Stimulated activated CD8-positive, alpha-beta memory T cell treated with anti-CD3 and anti-CD28 coated beads, Interleukin-12 subunit alpha, Interleukin-12 subunit beta, amount 100 ng/mL, for 24 hours (primary cell): ENCODE measurements around the gene YTHDC1.

Source experiments
- DNase-seq: peaks from one replicate; pipeline ENCODE4 v3.0.0-alpha.2; 2020; ENCODE audit errors: extremely low read depth

Gene YTHDC1

DNA sequence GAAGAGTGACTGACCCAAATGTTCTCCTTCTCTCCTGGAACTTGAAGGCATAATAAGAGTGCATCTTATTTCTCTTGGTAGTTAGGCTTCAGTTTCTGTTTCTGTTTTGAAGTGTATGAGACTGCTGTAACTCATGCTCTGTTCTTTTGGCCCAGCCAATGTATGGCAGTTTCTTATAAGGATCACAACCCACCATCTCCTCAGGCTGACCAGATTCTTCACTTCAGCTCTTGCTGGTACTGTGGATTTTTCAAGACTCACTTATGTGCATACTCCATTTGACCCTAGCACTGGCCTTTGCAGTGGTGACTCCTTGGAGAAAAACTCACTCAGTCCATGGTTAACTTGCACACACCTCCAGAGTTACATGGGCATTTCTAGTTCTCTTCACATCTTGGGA lies 9.6 kb upstream of the YTHDC1 start:
- no peak for DNase-seq

DNA sequence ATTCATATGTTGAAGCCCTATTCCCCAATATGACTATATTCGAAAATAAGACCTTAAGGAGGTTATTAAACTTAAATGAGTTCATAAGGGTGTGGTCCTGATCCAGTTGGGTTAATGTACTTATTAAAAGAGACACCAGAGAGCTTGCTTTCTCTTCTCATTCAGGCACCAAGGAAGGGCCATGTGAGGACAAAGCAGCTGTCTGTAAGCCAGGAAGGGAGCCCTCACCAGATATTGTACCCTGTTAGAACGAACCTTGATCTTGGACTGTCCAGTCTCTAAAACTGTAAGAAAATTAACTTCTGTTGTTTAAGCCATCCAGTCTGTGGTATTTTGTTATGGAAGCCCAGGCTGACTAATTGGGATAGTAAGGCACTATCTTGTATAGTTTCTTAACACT lies 9.1 kb upstream of the YTHDC1 start:
- DNase-seq, result no peak

DNA sequence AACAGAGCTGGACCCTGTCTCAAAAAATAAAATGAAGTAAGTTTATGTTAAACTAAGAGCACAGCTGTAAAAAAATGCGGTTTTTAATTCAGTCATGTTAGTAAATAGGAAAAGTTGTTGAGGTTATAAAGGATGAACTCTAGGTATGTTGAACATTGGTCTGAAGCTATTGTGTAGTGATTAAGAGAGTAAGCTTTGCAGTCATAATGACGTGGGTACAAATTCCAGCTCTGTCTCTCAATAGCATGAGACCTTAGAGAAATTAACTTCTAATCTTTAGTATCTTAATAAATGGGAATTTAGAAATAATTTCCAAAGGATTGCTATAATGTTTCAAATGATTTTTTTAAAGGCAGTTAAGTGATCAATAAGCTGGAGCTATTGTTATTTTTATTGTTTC lies 2.9 kb upstream of the YTHDC1 start:
- DNase-seq, result no peak

DNA sequence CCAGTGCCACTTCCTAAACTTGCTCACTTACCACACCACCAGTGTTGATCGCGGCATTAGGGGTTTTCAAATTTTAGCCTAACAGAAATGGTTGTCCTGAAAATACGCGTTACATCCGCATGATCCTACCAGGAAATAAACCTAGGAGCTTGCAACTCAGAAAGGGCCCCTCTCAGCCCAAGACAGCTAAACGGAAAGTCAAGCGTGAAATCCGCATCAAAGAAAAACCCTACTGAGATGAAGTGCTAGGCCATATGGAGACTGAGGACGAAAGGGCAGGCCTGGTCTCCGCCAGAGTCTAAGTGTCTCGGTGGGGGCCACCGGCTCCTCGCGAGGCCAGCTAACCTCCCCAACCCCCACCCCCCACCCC lies 626 bp downstream of the YTHDC1 start:
- DNase-seq, result no peak

DNA sequence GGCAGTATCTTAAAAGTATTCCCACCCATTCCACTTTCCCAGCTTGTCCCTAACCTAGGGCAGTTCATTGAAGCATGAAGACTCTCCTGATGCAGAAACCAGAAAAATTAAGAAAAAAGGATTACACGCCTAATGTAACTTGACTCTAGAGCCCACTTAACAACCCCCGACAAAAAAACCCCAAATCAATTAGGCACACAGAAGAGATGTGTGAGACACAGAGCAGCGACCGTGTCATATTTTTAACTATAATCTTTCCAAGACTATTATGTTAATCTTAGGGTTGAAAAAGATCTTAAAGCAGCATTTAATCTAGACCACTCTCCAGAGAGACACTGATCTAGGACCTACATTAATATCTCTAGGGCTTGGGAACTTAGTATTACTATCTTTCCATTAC lies 1.3 kb downstream of the YTHDC1 start:
- DNase-seq, result no peak

DNA sequence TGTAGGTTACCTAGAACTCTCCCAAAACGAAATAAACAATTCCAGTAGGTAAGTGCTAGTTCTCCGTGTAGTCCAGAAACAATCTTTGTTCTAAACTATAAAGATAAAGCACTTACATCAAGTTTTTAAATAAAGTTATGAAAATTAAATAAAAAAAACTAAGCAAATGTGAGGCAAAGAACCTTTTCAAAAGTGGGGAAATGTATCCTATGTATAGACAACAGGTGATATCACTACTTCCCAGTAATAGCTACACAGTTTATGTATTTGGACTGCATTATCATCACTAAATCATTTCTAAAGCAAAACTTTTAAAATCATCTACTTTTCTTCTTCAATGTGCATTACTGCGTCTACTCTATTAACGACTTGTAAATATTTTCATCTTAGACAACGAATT lies 2.0 kb downstream of the YTHDC1 start:
- DNase-seq, result no peak

DNA sequence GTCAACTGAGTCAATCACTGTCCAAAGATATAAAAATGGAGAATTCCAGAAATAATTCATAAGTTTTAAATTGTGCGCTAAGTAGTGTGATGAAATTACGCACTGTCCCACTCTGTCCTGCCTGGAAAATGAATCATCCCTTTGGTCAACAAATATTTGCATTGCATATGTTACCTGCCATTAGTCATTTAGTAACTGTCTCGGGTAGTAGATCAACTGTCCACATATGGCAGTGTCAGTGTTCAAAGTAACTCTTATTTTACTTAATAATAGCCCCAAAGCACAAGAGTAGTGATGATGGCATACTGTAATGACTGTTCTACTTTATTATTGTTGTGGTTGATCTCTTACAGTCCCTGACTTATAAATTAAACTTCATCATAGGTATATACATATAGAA lies 3.4 kb downstream of the YTHDC1 start:
- DNase-seq, result no peak

DNA sequence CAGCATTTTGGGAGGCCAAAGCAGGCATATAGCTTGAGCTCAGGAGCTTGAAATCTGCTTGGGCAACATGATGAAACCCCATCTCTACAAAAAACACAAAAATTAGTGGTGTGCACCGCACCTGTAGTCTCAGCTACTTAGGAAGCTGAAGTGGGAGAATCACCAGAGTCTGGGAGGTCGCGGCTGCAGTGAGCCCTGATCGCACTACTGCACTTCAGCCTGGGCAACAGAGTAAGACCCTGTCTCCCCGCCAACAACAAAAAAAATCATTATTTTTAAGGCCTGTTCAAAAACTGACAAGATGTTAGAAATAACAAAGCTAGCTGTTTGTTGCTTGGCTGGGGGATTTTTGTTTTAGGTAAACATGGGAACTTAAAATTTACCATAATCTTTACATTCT lies 5.1 kb downstream of the YTHDC1 start:
- DNase-seq, result no peak

DNA sequence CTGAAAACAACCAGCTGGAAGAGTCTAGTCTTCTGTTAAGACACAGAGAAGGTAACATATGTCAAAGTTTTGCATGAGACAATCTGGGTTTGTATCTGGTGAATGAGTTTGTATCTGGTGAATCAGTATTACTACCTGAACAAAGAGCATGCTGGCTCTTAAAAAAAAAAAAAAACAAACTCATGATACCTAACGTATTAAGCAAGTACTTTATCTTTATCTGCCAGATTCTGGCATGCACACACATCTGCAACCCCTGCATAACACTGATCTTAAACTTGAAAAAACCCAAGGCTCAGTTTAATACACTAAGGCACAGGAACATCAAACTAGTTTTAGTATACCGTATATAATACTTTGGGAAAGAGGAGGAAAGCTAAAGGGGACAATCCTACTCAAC lies 5.8 kb downstream of the YTHDC1 start:
- DNase-seq, result no peak

DNA sequence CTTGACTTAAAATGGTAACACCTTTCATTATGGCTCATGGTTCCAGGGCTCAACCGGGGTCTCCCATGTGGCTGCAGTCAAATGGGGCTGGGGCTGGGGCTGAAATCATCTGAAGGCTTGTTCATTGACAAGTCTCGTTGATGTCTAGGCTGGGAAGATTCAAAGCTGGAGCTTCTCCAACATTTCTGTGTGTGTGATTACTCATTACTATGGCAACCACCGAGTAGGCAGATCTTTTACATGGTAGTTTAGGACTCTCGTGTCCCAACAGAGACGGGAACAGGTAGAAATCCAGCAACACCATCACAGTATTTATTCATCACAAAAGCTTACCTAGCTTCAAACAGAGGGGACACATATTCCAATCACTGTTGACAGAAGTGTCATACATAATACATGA lies 7.8 kb downstream of the YTHDC1 start:
- DNase-seq, result no peak

DNA sequence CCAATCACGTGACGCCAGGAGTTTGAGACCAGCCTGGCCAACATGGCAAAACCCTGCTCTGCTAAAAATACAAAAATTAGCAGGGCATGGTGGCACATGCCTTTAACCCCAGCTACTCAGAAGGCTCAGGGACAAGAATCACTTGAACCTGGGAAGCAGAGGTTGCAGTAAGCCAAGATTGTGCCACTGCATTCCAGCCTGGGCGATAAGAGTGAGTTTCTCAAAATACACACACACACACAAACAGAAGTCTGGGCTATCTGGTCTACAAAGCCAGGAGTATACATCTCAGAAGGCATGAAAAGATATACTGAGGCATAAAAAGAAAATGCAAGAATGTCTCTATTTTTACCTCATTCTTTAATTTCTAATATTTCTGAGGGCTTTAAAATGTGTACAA lies 11.3 kb downstream of the YTHDC1 start:
- no peak for DNase-seq

DNA sequence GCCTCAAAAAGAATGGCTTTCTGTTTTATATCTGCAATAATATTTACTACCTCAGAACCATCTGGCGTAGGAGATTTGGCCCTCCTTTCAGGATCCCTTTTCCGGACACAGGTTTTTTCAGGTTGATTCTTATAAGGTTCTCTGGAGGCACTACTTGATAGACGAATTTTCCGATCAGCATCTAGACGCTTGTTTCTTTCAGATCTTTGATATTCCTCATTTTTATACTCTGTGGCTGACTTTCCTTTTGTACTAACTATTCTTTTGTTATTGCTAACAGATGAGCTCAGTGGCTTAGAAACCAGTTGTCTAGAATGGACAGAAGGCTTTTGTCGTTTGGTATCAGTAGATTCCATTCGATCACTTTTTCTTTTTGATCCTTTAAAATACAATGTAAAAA lies 12.4 kb downstream of the YTHDC1 start:
- DNase-seq, result no peak

DNA sequence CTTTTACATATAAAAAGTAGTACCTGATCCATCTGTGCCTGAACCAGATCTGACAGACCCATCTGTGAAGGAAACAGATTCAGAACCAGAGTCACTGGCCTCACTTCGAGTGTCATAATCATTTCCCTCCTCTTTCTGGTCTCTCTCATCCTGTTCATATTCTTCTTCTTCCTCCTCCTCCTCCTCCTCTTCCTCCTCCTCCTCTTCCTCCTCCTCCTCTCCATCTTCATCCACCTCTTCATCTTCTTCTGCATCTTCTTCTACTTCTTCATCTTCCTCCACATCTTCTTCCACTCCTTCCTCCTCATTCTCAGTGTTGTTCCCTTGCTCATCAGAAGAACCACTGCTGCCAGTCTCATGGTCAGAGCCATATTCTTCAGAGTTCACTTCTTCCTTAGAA lies 12.9 kb downstream of the YTHDC1 start:
- DNase-seq, result no peak

DNA sequence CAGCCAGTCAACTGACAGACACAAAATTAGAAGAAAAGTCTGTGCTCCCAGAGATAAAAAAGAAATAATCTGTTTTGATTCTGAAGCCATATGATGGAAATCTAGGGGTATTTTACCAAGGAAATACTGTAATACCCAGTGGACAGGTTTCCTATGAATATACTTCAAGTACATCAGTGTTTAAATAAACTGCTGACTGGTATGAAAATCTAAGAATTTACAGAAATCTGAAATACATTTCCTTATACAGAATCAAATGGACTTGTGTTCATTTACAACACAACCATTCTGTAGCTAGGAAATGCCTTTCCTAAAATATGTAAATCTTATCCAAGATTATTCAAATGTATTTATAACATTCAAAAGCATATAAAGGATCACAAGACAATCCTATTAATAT lies 13.4 kb downstream of the YTHDC1 start:
- no peak for DNase-seq

DNA sequence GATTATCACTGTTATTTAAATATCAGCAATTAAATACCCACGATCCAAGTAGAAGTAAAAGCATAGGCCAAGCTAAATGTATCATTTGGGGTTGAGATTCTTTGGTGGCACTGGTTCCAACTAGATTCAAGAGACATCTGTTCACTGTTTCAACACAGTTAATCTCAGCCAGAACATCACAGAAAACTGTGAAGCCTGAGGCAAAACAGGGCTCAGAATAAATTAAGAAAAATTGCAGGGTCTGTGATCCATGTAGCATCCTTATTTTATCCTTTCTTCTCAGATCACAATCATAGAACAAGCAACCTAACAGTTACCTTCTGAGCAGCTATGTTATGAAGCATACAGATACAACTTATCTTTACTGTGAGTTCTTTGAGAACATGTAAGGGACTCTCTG lies 23.7 kb downstream of the YTHDC1 start:
- DNase-seq, result no peak

DNA sequence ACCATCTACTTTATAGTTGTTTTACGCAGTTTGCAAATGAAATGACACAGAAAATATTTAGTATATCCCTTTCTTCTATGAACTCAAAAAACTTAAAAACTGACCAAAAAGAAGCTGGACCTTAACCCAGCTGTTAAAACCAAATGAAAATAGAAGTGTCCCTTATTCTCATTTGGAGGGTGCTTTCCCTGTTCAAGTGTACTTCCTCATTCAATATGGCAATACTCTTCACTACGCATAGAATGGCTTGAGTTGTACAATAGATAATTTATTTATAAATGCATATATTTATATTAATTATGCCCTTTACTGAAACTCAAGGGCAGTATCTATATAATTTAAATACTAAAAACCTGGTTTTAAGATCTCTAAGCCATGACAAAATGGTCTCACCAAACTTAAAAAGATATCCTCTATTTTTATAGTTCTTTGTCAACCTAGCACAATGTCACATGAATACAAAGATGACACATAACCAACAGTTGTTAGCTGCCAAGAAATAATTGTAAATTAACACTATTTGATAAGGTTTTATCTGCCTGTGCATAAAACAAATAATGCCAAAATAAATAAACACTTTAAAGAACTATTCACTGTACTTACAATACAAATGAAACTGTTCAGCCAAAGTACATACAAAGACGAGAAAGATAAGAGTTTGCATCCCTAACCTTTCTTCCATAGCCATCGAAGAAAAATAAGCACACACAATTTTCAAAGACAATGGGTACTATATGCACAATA lies 25.2 kb downstream of the YTHDC1 start:
- no peak for DNase-seq

DNA sequence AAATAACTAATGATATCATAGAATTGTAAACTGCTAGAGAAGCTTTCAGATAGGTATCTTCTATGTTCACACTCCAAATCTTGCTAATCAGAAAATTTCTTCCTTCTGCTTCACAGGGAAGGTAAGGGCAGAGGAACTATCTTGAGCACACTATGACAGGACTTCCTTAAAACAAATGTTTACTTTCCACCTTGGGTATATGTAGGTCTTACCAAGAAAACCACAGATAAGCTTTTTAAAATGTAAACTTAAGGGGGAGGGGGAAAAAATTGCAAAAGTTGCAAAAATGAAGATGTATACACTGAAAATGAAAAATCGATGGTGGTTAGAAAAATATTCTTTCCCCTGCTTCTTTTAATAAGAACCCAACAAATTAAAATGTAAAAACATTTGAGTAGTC lies 30.9 kb downstream of the YTHDC1 start:
- no peak for DNase-seq

DNA sequence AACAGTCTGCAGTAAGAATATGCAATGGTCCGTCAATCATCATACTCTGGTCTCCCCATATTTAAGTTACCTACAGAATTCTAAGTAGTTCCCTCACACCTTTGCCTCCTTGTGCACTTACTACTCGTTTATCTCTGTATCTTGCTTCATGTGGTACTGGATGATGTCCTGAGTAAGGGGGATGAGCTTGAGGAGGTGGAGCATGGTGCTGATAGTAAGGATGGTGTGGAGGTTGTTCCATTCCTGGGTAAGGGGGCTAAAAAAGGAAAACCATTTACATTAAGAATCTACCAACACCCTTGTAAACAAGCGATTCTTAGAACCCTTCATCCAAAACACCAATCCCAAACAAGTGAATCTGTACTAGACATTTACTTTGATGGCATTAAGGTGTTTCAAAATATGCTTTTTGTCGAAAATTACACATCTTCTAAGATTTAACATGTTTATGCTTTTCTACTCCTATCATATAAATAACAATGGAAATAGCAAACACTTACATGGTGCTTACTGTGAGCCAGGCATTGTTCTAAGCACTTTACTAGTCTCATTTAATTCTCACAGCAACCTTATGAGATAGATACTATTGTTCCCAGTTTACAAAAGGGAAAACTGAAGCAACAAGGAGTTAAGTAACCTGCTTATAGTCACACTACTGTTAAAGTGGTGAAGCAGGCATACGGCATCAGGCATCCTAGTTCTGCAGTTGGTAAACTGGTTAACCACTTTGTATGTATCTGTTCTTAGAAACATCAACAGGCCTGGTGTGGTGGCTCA lies 33.5 kb downstream of the YTHDC1 start:
- no peak for DNase-seq

DNA sequence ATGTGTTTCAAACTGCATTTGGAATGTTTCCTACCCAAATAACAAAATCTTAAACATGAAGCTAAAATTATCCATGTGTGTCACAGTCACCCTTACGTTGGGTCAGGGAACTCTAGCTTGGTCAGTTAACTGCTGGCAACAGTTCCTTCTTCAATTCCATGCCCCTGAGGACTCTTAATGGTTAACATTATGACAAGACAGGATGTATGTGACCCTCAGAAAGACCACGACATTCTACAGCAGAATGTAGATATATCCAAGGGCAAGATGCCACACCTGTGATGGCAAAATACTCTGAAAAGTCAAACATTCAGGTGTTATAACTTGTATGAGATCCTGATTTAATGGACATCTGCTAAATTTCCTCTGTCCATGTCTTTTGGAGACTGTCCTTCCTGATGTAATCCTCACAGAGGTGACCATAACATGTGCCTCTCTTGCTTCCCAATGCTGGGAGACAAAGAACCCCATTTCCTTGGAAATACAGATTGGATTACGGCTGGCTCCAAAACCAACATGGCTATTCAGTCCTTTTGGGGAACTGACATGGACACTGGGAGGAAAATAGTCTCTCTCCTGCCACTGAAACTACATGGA lies 39.1 kb downstream of the YTHDC1 start:
- no peak for DNase-seq

DNA sequence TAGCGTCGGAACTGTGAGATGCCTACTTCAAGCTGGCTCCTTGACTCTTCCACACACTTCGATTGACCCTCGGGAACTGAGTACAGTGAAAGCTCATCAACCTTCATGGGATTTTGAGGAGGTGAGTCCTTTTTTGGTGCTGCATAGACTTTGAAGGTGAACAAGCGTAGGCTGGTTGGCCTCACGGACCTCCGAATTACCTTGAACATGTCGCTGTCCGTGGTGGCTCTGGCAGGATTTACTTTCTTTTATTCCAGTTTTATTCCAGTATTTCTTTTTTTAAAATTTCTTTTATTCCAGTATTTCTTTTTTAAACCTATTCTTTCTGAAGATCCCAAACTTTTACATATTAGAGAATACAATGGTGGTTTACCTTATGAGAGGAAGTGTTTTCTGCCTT lies 45.2 kb downstream of the YTHDC1 start:
- DNase-seq, result no peak

DNA sequence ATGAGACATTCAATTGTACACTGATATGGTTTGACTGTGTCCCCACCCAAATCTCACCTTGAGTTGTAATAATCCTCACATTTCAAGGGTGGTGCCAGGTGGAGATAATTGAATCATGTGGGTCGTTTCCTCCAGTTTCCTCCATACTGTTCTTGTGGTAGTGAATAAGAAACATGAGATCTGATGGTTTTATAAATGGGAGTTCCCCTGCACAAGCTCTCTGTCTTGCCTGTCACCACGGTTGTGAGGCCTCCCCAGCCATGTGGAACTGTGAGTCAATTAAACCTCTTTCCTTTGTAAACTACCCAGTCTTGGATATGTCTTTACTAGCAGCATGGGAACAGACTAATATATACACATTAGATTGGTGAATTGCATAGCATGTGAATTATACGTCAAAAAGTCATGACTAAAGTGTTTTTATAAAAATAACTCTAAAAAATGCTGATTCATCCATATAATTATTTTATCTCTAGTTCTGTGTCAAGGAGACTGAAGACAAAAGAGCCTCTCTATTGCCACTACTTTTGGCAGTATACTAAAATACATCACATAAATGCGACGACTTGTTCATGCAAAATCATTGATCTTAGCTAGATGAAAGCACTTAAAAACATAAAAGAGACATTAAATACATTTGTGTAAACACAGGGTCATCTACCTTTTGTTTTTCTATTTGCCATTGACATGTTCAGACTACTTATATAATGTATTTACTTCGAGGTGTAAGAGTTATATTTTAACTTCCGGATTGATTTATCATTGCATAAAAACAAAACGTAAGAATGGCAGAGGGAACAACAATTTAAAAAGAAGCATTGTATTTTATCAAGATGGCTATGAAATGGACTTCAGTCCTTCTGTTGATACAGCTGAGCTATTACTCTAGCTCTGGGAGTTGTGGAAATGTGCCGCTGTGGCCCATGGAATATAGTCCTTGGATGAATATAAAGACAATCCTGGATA lies 50.1 kb downstream of the YTHDC1 start:
- DNase-seq, result no peak

DNA sequence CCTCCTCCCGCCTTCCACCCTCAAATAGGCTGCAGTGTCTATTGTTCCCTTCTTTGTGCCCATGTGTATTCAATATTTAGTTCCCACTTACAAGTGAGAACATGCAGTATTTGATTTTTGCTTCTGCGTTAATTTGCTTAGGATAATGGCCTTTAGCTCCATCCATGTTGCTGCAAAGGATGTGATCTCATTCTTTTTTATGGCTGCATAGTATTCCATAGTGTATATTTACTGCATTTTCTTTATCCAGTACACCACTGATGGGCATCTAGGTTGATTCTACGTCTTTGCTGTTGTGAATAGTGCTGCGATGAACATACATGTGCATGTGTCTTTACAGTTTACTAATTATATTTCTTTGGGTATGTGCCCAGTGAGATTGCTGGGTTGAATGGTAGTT lies 52.8 kb downstream of the YTHDC1 start:
- no peak for DNase-seq
